Measurements from ENCODE around the gene TNFAIP8L3.

Gene TNFAIP8L3

DNA sequence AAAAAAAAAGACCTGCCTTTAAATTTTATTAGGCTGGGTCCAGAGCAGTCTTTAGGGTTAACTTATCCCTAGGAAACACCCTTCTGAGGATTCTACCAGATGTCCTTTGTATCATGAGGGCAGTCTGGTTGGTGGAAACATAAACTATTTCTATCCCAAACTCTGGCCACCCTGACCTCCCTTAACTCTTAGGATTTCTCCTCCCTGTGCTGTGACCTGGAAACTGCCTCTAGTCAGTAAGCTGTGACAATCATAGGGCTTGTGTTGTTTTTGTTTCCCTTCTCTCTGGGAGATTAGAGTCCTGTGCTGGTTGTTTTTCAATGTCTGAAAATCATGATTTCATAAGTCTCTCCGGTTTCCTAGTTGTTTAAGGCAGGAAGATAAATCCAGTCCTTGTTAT lies 78.1 kb downstream of the TNFAIP8L3 start:
- Histone ChIP-seq H3K9me2 (replicated peaks; ENCODE audit: insufficient read depth, low read length) (no peaks in the 10 kb centered on the region), H3K9ac (ENCODE audit: low read length) (no peak overlapping the region), H3K9me3 (ENCODE audit: insufficient read depth, low read length) (no peaks in the 10 kb centered on the region), H4K20me1 (ENCODE audit: low read depth, low read length) (no peaks in the 10 kb centered on the region), H3K4me2 (ENCODE audit: low read depth, low read length, poor library complexity, severe bottlenecking) (no peak overlapping the region), H3K27ac (ENCODE audit: low read depth, low read length) (no peak overlapping the region), H3K36me3 (ENCODE audit: low read length) (no peaks in the 10 kb centered on the region), H3K27me3 (ENCODE audit: low read length) (no peaks in the 10 kb centered on the region), H3K79me2 (ENCODE audit: insufficient read depth, low read length) (no peaks in the 10 kb centered on the region), H3K4me3 (ENCODE audit: insufficient read depth, low read length, poor library complexity, severe bottlenecking) (no peak overlapping the region), H3F3A (ENCODE audit: insufficient read depth) (no peaks in the 10 kb centered on the region), H2AFZ (ENCODE audit: low read depth, low read length, severe bottlenecking) (no peak overlapping the region)
- TF ChIP-seq CTCF (IDR thresholded peaks at IDR 0.05; ENCODE audit: insufficient read depth, low read length, poor library complexity, severe bottlenecking) (no peak), EZH2phosphoT487 (conservative IDR thresholded peaks at IDR 0.05; ENCODE audit: low read length) (no peak)

GRCh38 chr15:51011212-51011611 lies 83.5 kb downstream of the TNFAIP8L3 start:
- no peak overlapping the region for H3K9ac ChIP-seq (ENCODE audit: low read length)
- H4K20me1 ChIP-seq (ENCODE audit: low read depth, low read length), result no peaks in the 10 kb centered on the region
- no peaks in the 10 kb centered on the region for H3K9me3 ChIP-seq (ENCODE audit: insufficient read depth, low read length)
- no peaks in the 10 kb centered on the region for H3K79me2 ChIP-seq (ENCODE audit: insufficient read depth, low read length)
- H3K4me2 ChIP-seq (ENCODE audit: low read depth, low read length, poor library complexity, severe bottlenecking), result no peak overlapping the region
- H3K4me3 ChIP-seq (ENCODE audit: insufficient read depth, low read length, poor library complexity, severe bottlenecking), result no peak overlapping the region
- TF ChIP-seq EZH2phosphoT487 (conservative IDR thresholded peaks at IDR 0.05; ENCODE audit: low read length) (no peak), CTCF (IDR thresholded peaks at IDR 0.05; ENCODE audit: insufficient read depth, low read length, poor library complexity, severe bottlenecking) (no peak)
- H3K9me2 ChIP-seq (replicated peaks; ENCODE audit: insufficient read depth, low read length), result no peaks in the 10 kb centered on the region
- no peaks in the 10 kb centered on the region for H3K27me3 ChIP-seq (ENCODE audit: low read length)
- H3K36me3 ChIP-seq (ENCODE audit: low read length), result no peaks in the 10 kb centered on the region
- no peaks in the 10 kb centered on the region for H3F3A ChIP-seq (ENCODE audit: insufficient read depth)
- no peak overlapping the region for H3K27ac ChIP-seq (ENCODE audit: low read depth, low read length)
- no peak overlapping the region for H2AFZ ChIP-seq (ENCODE audit: low read depth, low read length, severe bottlenecking)

- H4K20me1 ChIP-seq (ENCODE audit: low read depth, low read length), result no peaks in the 10 kb centered on the region
- no peak overlapping the region for H3K27ac ChIP-seq (ENCODE audit: low read depth, low read length)
- H2AFZ ChIP-seq (ENCODE audit: low read depth, low read length, severe bottlenecking), result no peak overlapping the region
- no peaks in the 10 kb centered on the region for H3K79me2 ChIP-seq (ENCODE audit: insufficient read depth, low read length)
- H3K4me2 ChIP-seq (ENCODE audit: low read depth, low read length, poor library complexity, severe bottlenecking), result no peak overlapping the region
- H3K4me3 ChIP-seq (ENCODE audit: insufficient read depth, low read length, poor library complexity, severe bottlenecking), result no peak overlapping the region
- H3K9me2 ChIP-seq (replicated peaks; ENCODE audit: insufficient read depth, low read length), result no peaks in the 10 kb centered on the region
- H3K9ac ChIP-seq (ENCODE audit: low read length), result no peak overlapping the region
- H3K9me3 ChIP-seq (ENCODE audit: insufficient read depth, low read length), result no peaks in the 10 kb centered on the region
- TF ChIP-seq CTCF (IDR thresholded peaks at IDR 0.05; ENCODE audit: insufficient read depth, low read length, poor library complexity, severe bottlenecking), result no peak
- no peak for TF ChIP-seq EZH2phosphoT487 (conservative IDR thresholded peaks at IDR 0.05; ENCODE audit: low read length)
- H3K36me3 ChIP-seq (ENCODE audit: low read length), result peaks cover 5% of the 10 kb centered on the region; the same call in 1 of the 2 replicates
- no peaks in the 10 kb centered on the region for H3K27me3 ChIP-seq (ENCODE audit: low read length)
- H3F3A ChIP-seq (ENCODE audit: insufficient read depth), result no peaks in the 10 kb centered on the region
These were observed 87.5 kb downstream of the TNFAIP8L3 start for GRCh38 chr15:51007131-51007666.

Data from SU-DHL-6 (cell line).